Adrenal gland (tissue), 5 donors: ENCODE measurements around the gene LINC01488.

ENCODE experiments used
- POLR2A ChIP-seq, 2 donors: fragments of 450-650 bp; IDR thresholded peaks; one replicate each; pipeline ENCODE4 v1.6.1; 2017; ENCODE audit warnings: antibody characterized with exemption in 2 of 2, mild to moderate bottlenecking in 2 of 2, moderate library complexity in 1 of 2
- TF ChIP-seq, protein P1 (sequence below), 6 experiments: fragments of 450-650 bp in 4 of 6; fragments of 200-600 bp in 2 of 6; sonication (generic) in 1 of 6; IDR thresholded peaks; 1 replicate in 5 of 6; 2 replicates in 1 of 6; pipeline versions ENCODE4 v1.5.1 to v1.8.0; 2016 to 2021; ENCODE audit warnings: antibody characterized with exemption in 6 of 6, mild to moderate bottlenecking in 2 of 6, moderate library complexity in 1 of 6
- donor health status: DM: no; HTN: no; CAD: no.

DNA sequence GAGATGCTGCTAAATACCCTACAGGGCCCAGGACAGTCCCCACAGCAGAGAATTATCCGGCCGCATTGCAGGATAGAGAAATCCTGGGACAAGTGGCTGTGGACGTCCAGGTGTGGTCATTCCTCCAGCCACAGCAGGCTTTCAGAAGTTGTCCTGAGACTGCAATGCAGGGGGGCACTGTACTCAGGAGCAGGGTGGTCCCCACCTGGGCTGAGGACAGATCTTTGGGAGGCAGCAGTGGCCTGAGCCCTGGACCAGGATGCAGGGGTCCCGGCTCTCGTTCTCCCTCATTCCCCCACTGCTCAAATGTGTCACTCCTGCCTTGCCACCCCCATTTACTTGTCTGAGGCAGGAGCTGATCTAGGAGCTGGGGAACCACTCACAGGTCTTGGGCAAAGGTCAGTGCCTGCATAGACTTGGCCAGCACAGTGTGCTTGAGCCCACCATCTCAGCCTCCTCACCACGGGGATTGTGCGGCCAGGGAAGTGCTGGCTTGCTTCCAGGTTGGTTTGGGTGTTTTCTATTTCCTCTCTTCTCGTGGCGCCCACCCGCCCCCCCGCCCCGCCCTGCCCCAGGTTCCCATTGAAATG is 15.3 kb downstream of the LINC01488 start:
- TF ChIP-seq POLR2A (IDR thresholded peaks at IDR 0.05): no peak
- TF ChIP-seq, protein P1, sequence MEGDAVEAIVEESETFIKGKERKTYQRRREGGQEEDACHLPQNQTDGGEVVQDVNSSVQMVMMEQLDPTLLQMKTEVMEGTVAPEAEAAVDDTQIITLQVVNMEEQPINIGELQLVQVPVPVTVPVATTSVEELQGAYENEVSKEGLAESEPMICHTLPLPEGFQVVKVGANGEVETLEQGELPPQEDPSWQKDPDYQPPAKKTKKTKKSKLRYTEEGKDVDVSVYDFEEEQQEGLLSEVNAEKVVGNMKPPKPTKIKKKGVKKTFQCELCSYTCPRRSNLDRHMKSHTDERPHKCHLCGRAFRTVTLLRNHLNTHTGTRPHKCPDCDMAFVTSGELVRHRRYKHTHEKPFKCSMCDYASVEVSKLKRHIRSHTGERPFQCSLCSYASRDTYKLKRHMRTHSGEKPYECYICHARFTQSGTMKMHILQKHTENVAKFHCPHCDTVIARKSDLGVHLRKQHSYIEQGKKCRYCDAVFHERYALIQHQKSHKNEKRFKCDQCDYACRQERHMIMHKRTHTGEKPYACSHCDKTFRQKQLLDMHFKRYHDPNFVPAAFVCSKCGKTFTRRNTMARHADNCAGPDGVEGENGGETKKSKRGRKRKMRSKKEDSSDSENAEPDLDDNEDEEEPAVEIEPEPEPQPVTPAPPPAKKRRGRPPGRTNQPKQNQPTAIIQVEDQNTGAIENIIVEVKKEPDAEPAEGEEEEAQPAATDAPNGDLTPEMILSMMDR (IDR thresholded peaks at IDR 0.05): no peak
